Caco-2 (cell line): ENCODE data around the gene CD200. TPM values are rescaled to one million over a fixed set of nuclear protein-coding genes. Genes with fewer than 3 reads are reported as not detected.

Source experiments
- BruUV-seq: library from RNA; stranded (reverse); fragments of 400-500 nt; replicated peaks from 2 replicates; lab custom pipeline; 2021; lab: Mats Ljungman, UMichigan
- CTCF ChIA-PET: fragments of 300-600 bp; sonication (Branson Sonifier 250); formaldehyde crosslinking; loops from one replicate; lab custom pipeline; 2022; ENCODE audit warnings: antibody characterized with exemption; lab: Charles Lee
- POLR2A ChIA-PET: fragments of 300-600 bp; sonication (Branson Sonifier 250); formaldehyde crosslinking; loops from one replicate; lab custom pipeline; 2022; ENCODE audit warnings: antibody characterized with exemption; lab: Charles Lee
- DNase-seq, 2 experiments: peaks; one replicate each; pipeline versions ENCODE4 v3.0.0 to v3.0.0-alpha.2; 2020 to 2022
- H3K27me3 ChIP-seq: replicated peaks from 2 replicates; pipeline ENCODE4 v1.6.0; 2011; ENCODE audit warnings: low read length; ENCODE audit not compliant: control insufficient read depth, insufficient read depth
- H3K36me3 ChIP-seq: 2 replicates; pipeline ENCODE4 v1.5.1; 2011; ENCODE audit warnings: low read length; ENCODE audit not compliant: control insufficient read depth, insufficient read depth
- H3K4me1 ChIP-seq: fragments of 250-450 bp; sonication (Bioruptor Pico); 2 replicates; pipeline ENCODE4 v1.5.1; 2020; ENCODE audit warnings: mild to moderate bottlenecking
- H3K4me3 ChIP-seq: 2 replicates; pipeline ENCODE4 v1.5.1; 2011; ENCODE audit warnings: low read depth, mild to moderate bottlenecking, control low read depth, low read length
- H3K9me3 ChIP-seq: fragments of 250-450 bp; sonication (Bioruptor Pico); 2 replicates; pipeline ENCODE4 v1.5.1; 2020; ENCODE audit warnings: mild to moderate bottlenecking, moderate library complexity
- H3K27ac Mint-ChIP-seq: one replicate; pipeline ENCODE4 v1.8.0; 2022; ENCODE audit warnings: mixed read lengths; ENCODE audit not compliant: unreplicated experiment
- H3K27me3 Mint-ChIP-seq: one replicate; pipeline ENCODE4 v1.8.0; 2022; ENCODE audit warnings: mixed read lengths; ENCODE audit not compliant: insufficient read depth, unreplicated experiment
- H3K36me3 Mint-ChIP-seq: one replicate; pipeline ENCODE4 v1.8.0; 2022; ENCODE audit warnings: mild to moderate bottlenecking, mixed read lengths; ENCODE audit not compliant: insufficient read depth, unreplicated experiment
- H3K4me1 Mint-ChIP-seq: one replicate; pipeline ENCODE4 v1.8.0; 2022; ENCODE audit warnings: low read depth, mixed read lengths; ENCODE audit not compliant: unreplicated experiment
- H3K4me3 Mint-ChIP-seq: one replicate; pipeline ENCODE4 v1.8.0; 2022; ENCODE audit warnings: mild to moderate bottlenecking, moderate library complexity, mixed read lengths; ENCODE audit not compliant: unreplicated experiment
- H3K9me3 Mint-ChIP-seq: one replicate; pipeline ENCODE4 v1.8.0; 2022; ENCODE audit warnings: mixed read lengths; ENCODE audit not compliant: unreplicated experiment
- intact Hi-C: fragments of 100-400 bp; cut with micrococcal nuclease; formaldehyde crosslinking; loops from one replicate; pipeline ENCODE4 v1.10.0; 2022; ENCODE audit not compliant: unreplicated experiment
- total RNA-seq: library from RNA; stranded (reverse); gene quantifications from 2 replicates; pipeline ENCODE4 v1.2.3, GENCODE V29; 2022
- TF ChIP-seq, protein P1 (sequence below), 2 experiments: fragments of 200-600 bp in 1 of 2; IDR thresholded peaks; 1 replicate in 1 of 2; 2 replicates in 1 of 2; pipeline versions ENCODE4 v1.5.1 to v1.8.0; 2011 to 2022; ENCODE audit warnings: antibody characterized with exemption in 1 of 2, control low read depth in 1 of 2, inconsistent platforms in 1 of 2, low read depth in 1 of 2, low read length in 1 of 2, mild to moderate bottlenecking in 1 of 2, moderate library complexity in 1 of 2; ENCODE audit not compliant: insufficient read depth in 1 of 2, severe bottlenecking in 1 of 2, unreplicated experiment in 1 of 2

Gene CD200
- total RNA-seq, 1 experiment from 2014 or later = 0.45 TPM

DNA sequence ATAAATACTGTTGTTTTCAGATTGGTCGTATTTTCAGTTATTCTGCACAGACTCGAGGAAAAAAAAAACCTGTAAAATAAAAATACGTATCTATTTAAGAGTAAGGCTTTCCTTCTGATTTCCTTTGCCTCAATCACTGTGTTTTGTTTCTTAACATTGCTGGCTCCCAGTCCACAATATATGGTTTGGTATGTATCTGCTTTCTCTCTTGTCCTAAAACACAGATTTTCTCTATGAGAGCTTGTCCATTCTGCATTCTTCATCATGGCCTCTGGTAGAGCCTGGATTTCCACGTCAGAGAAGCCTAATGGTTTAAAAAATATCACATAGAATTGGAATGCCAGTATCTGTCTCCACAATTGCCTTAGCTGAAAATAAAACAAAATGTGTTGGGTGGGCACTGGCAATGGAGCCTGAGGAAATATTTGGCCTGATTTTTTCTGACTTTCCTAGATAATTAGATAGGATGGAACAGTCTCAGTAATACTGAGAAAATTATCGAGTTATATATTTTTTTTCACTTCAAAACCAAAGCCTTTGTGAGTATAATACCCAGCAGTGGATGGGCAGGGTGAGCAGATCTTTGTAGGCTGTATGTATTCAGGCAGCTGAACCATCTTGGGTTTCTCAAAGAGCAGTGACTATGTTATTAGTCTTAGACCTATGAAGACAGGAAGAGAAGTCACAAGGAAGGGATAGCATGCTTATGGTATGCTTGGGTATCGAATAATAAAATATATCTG is 1.9 kb downstream of the CD200 start:
- H3K9me3 ChIP-seq = no peaks in the 10 kb centered on the region
- intact Hi-C loops = no loop called here

DNA sequence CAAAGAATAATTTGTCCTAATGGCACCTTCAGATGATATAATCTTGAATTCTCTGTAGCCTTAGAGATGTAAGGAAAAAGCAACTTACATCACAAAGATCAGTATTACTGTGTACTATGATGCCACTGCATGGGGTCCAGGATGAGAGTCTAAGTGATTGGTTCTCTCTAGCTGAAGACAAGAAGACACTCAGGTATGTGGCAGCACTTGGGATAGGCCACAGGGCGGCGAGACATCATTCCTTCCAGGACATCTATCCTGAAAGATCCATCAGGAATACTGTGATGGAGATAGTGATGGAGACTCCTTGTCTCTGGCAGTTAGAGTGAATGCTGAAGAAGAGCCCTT is 2.5 kb downstream of the CD200 start:
- intact Hi-C loops = no loop called here
- Histone ChIP-seq H3K4me3 (no peak overlapping the region), H3K9me3 (no peaks in the 10 kb centered on the region), H3K4me1 (no peaks in the 10 kb centered on the region), H3K36me3 (no peaks in the 10 kb centered on the region), H3K27me3 (no peaks in the 10 kb centered on the region; the same call in none of the 2 replicates)
- Mint-ChIP-seq H3K27ac (no peak overlapping the region), H3K36me3 (peaks cover 5% of the 10 kb centered on the region), H3K4me3 (no peak overlapping the region), H3K4me1 (no peaks in the 10 kb centered on the region), H3K9me3 (no peaks in the 10 kb centered on the region), H3K27me3 (no peaks in the 10 kb centered on the region)
- DNase-seq = no peak
- TF ChIP-seq, protein P1, sequence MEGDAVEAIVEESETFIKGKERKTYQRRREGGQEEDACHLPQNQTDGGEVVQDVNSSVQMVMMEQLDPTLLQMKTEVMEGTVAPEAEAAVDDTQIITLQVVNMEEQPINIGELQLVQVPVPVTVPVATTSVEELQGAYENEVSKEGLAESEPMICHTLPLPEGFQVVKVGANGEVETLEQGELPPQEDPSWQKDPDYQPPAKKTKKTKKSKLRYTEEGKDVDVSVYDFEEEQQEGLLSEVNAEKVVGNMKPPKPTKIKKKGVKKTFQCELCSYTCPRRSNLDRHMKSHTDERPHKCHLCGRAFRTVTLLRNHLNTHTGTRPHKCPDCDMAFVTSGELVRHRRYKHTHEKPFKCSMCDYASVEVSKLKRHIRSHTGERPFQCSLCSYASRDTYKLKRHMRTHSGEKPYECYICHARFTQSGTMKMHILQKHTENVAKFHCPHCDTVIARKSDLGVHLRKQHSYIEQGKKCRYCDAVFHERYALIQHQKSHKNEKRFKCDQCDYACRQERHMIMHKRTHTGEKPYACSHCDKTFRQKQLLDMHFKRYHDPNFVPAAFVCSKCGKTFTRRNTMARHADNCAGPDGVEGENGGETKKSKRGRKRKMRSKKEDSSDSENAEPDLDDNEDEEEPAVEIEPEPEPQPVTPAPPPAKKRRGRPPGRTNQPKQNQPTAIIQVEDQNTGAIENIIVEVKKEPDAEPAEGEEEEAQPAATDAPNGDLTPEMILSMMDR (IDR thresholded peaks at IDR 0.05; ENCODE audit: insufficient read depth in 1 of 2, low read depth in 1 of 2, low read length in 1 of 2, severe bottlenecking in 1 of 2, unreplicated experiment in 1 of 2) = no peak
- no TSS peak for BruUV-seq
- CTCF ChIA-PET = no interaction called here
- POLR2A ChIA-PET = no interaction called here

More for the DNA sequence above, 1.9 kb downstream of the CD200 start:
- DNase-seq = no peak
- H3K4me1 Mint-ChIP-seq = no peaks in the 10 kb centered on the region
- no peaks in the 10 kb centered on the region for H3K27me3 Mint-ChIP-seq
- Histone ChIP-seq H3K4me3 (no peak overlapping the region), H3K27me3 (no peaks in the 10 kb centered on the region; the same call in none of the 2 replicates), H3K4me1 (no peaks in the 10 kb centered on the region), H3K36me3 (no peaks in the 10 kb centered on the region)
- POLR2A ChIA-PET = no interaction called here
- CTCF ChIA-PET = interaction anchor here (1.0 kb wide), 1 partner anchor 13 kb away, joined by 3 read pairs; no protein-coding TSS in a partner anchor
- TF ChIP-seq, protein P1 (IDR thresholded peaks at IDR 0.05; ENCODE audit: insufficient read depth in 1 of 2, low read depth in 1 of 2, low read length in 1 of 2, severe bottlenecking in 1 of 2, unreplicated experiment in 1 of 2) = no peak
- H3K36me3 Mint-ChIP-seq = peaks cover 5% of the 10 kb centered on the region
- H3K27ac Mint-ChIP-seq = no peak overlapping the region
- no TSS peak for BruUV-seq
- no peaks in the 10 kb centered on the region for H3K9me3 Mint-ChIP-seq
- no peak overlapping the region for H3K4me3 Mint-ChIP-seq

DNA sequence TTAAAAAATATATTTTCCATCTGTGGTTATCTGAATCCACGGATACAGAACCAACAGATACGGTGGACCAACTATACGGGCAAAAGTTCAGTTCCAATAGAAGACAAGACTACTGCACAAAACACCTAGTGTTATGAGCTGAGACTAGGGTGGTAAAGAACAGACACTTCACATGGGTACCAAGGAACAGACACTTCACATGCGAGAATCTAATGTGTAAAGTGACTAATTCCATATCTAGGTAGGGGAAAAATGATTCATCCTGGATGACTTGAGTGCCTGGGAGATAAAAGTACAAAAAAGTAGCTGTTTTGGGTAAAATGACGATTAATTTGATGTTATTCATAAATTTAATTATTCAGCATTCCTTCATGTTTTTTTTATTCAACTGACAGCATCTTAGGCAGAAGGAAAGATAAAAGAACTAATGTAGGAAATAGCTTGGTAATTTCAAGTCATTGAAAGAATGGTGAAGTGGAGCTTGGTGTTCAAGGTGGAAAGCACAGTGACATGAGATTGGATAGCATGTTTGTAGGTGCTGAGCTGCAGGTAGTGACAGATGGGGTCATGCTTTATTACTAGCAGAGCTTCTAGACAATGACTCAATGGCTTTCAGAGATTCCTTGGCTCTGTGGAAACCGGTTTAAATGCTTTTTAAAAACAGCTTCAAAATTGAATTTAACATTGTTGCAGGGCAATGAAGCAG is 5.2 kb downstream of the CD200 start:
- no peak for DNase-seq
- H3K4me1 ChIP-seq = no peaks in the 10 kb centered on the region
- H3K27ac Mint-ChIP-seq = no peak overlapping the region
- H3K9me3 ChIP-seq = no peaks in the 10 kb centered on the region
- H3K36me3 ChIP-seq = no peaks in the 10 kb centered on the region
- H3K4me3 Mint-ChIP-seq = no peak overlapping the region
- TF ChIP-seq, protein P1 (IDR thresholded peaks at IDR 0.05; ENCODE audit: insufficient read depth in 1 of 2, low read depth in 1 of 2, low read length in 1 of 2, severe bottlenecking in 1 of 2, unreplicated experiment in 1 of 2) = no peak
- no TSS peak for BruUV-seq
- H3K4me1 Mint-ChIP-seq = no peaks in the 10 kb centered on the region
- no peaks in the 10 kb centered on the region for H3K9me3 Mint-ChIP-seq
- H3K27me3 ChIP-seq = no peaks in the 10 kb centered on the region; the same call in none of the 2 replicates
- ChIA-PET CTCF (no interaction called here), POLR2A (no interaction called here)
- no peak overlapping the region for H3K4me3 ChIP-seq
- H3K27me3 Mint-ChIP-seq = no peaks in the 10 kb centered on the region
- no peaks in the 10 kb centered on the region for H3K36me3 Mint-ChIP-seq
- intact Hi-C loops = no loop called here
